Upper lobe of left lung (tissue), 4 donors: ENCODE data around the gene SDS.

Experiments used
- EP300 ChIP-seq, 4 donors: sonication (generic); formaldehyde crosslinking; IDR thresholded peaks; one replicate each; pipeline ENCODE4 v1.5.1; 2017; ENCODE audit warnings: antibody characterized with exemption in 4 of 4, control low read depth in 2 of 4
- POLR2A ChIP-seq, 4 donors: fragments of 450-650 bp; IDR thresholded peaks; one replicate each; pipeline ENCODE4 v1.5.1; 2016 to 2017; ENCODE audit warnings: antibody characterized with exemption in 4 of 4, mild to moderate bottlenecking in 2 of 4
- POLR2AphosphoS5 ChIP-seq, 2 donors: sonication (generic); formaldehyde crosslinking; IDR thresholded peaks; one replicate each; pipeline ENCODE4 v1.5.1; 2017; ENCODE audit warnings: antibody characterized with exemption in 2 of 2
- TF ChIP-seq, protein P1 (sequence below), 6 experiments: fragments of 450-650 bp in 4 of 6; fragments of 200-600 bp in 2 of 6; sonication (generic) in 2 of 6; IDR thresholded peaks; one replicate each; pipeline ENCODE4 v1.5.1; 2016 to 2019; ENCODE audit warnings: antibody characterized with exemption in 6 of 6

DNA sequence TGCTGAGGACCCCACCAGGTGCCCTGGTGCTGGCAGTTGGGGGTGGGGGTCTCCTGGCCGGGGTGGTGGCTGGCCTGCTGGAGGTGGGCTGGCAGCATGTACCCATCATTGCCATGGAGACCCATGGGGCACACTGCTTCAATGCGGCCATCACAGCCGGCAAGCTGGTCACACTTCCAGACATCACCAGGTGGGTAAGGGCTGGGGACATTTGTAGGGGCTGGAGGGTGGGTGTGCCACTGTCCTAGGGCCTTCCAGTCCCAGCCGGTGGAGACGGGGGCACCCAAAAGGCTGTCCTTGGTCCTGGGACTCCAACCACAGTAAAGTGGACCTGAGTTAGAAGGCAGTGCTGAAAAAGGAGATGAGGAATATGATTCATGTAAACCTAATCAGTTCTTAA lies 31.7 kb upstream of the SDS start:
- TF ChIP-seq POLR2A (IDR thresholded peaks at IDR 0.05) (no peak), POLR2AphosphoS5 (IDR thresholded peaks at IDR 0.05) (no peak), EP300 (IDR thresholded peaks at IDR 0.05) (no peak)
- TF ChIP-seq, protein P1, sequence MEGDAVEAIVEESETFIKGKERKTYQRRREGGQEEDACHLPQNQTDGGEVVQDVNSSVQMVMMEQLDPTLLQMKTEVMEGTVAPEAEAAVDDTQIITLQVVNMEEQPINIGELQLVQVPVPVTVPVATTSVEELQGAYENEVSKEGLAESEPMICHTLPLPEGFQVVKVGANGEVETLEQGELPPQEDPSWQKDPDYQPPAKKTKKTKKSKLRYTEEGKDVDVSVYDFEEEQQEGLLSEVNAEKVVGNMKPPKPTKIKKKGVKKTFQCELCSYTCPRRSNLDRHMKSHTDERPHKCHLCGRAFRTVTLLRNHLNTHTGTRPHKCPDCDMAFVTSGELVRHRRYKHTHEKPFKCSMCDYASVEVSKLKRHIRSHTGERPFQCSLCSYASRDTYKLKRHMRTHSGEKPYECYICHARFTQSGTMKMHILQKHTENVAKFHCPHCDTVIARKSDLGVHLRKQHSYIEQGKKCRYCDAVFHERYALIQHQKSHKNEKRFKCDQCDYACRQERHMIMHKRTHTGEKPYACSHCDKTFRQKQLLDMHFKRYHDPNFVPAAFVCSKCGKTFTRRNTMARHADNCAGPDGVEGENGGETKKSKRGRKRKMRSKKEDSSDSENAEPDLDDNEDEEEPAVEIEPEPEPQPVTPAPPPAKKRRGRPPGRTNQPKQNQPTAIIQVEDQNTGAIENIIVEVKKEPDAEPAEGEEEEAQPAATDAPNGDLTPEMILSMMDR (IDR thresholded peaks at IDR 0.05) = no peak
